Inflammatory macrophage (primary cell): Measurements from ENCODE around the gene PRPH.
"Not testable (repeated sequence)": the region's sequence is repeated elsewhere in the genome, so short reads cannot be mapped to it uniquely, and the experiment has no call there.

Source experiments
- DNase-seq, 2 donors: peaks; one replicate each; pipeline ENCODE4 v3.0.0-alpha.2; 2020 to 2022

The PRPH gene

DNA sequence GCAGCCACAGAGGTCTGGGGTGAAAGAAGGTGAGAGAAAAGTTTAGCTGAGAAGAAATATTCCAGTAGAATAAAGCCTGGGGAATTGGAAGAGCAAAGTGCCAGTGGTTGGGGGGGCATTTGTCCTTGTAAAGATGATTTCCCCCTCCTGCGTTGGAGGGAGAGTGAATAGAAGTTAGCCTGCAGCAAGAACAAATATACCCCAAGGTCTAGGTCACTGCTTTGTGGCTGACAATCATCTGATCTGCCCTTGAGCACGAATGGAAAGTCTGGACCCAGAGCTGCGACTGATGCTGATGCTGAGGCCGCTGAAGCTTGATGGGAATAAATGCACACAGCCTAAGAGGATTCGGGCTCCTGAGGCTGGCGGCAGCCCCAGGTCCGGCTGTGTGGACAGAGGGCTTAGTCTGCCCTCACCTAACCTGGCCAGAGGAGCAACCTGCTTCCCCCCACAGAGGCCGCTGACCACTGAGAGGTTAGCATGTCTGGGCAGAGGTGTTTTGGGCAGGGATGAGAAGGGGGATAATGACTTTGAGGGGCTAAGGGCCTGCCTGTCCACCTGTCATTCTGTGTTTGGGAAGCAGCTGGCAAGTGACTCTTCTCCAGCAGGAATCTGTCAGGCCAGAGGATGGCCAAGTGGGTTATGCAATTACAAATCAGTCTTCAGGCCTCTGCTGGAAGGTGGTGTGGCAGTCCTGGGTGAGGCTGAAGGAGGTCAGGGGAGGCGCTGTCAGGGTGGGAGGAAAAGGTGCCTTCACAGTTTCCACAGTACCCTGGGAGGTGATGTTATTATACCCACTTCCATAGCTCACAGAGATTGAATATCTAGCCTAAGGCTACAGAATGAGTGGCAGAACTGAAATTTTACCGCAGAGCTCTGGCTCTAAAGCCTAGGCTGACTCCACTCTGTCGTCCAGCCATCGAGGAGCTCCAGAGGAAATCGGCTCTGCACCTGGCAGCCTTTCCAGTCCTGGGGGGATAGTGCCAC is 18.4 kb upstream of the PRPH start:
- no peak for DNase-seq

DNA sequence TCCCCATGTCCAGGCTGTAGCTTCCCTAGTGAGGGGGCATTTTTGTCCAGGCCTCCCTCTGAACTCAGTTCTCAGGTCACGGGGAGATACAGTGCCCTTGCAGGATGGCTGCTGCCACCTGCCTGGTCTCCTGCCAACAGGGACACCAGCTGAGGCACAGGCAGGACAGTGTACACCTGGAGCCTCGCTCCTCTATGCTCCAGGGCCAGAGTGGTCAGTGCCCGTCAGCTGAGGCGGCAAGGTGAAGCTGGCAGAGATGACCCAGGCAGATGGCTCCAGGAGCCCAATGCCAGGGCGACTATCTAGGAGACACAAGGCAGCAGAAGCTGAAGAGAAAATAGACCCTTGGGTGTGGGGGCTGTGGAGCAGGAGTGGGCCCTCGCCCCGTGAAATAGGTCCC is 17.5 kb upstream of the PRPH start:
- no peak for DNase-seq

DNA sequence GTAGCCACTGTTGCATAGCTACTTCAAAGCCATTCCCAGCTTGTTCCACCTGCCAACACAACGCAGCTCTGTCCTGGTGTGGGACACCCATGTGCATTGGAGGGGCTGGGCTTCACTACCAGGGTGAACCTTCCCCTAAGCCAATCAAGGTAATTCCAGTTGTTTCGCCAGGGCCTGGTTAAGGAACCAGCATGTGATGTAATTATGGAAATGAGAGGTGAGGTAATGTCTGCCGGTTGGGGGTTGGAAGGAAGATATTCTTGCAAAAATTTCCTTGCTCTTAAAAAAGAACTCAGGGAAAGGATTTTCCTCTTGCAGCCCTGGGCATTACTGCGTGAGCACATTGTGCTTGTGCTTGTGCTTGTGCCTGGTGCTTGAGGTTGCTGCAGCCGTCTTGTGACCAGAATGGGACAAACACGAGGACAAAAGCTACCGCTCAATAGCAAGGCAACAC is 15.2 kb upstream of the PRPH start:
- peak; percentile 80 to 86 for DNase-seq

DNA sequence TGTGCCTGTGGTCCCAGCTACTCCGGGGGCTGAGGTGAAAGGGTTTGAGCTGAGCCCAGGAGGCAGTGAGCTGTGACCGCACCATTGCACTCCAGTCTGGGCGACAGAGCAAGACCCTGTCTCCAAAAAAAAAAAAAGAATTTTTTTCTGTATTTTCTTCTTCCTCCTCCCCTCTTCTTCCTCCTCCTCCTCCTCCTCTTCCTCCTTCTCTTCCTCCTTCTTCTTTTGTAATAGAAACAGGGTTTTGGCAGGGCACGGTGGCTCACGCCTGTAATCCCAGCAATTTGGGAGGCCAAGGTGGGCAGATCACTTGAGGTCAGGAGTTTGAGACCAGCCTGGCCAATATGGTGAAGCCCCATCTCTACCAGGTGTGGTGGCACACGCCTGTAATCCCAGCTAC is 14.4 kb upstream of the PRPH start:
- DNase-seq = not testable (repeated sequence)

DNA sequence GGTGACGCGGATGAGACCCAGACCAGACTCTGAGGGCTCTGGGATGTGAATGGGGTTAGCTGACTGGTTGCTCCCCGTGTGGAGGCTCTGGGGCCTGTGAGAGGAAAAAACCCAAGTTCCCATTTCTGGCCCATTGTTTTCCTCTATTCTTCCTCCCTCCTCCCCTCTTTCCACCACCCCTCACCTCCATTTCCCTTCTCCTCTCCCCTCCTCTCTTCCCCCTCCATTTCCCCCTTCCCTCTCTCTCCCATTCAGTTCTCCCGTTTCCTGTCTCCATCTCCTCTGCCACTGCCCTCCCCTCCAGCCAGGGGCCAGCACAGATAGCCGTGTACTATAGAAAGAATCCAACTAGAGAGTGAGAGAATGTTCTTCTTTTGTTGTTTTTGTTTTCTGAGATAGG is 12.6 kb upstream of the PRPH start:
- no peak for DNase-seq

DNA sequence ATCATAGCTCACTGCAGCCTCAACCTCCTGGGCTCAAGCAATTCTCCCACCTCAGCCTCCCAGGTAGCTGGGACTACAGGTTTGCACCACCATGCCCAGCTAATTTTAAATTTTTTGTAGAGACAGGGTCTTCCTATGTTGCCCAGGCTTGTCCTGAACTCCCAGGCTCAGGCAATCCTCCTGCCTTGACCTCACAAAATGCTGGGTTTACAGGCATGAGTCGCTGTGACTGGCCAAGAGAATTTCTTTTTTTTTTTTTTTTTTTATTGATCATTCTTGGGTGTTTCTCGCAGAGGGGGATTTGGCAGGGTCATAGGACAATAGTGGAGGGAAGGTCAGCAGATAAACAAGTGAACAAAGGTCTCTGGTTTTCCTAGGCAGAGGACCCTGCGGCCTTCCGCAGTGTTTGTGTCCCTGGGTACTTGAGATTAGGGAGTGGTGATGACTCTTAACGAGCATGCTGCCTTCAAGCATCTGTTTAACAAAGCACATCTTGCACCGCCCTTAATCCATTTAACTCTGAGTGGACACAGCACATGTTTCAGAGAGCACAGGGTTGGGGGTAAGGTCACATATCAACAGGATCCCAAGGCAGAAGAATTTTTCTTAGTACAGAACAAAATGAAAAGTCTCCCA is 12.1 kb upstream of the PRPH start:
- DNase-seq = not testable (repeated sequence)

DNA sequence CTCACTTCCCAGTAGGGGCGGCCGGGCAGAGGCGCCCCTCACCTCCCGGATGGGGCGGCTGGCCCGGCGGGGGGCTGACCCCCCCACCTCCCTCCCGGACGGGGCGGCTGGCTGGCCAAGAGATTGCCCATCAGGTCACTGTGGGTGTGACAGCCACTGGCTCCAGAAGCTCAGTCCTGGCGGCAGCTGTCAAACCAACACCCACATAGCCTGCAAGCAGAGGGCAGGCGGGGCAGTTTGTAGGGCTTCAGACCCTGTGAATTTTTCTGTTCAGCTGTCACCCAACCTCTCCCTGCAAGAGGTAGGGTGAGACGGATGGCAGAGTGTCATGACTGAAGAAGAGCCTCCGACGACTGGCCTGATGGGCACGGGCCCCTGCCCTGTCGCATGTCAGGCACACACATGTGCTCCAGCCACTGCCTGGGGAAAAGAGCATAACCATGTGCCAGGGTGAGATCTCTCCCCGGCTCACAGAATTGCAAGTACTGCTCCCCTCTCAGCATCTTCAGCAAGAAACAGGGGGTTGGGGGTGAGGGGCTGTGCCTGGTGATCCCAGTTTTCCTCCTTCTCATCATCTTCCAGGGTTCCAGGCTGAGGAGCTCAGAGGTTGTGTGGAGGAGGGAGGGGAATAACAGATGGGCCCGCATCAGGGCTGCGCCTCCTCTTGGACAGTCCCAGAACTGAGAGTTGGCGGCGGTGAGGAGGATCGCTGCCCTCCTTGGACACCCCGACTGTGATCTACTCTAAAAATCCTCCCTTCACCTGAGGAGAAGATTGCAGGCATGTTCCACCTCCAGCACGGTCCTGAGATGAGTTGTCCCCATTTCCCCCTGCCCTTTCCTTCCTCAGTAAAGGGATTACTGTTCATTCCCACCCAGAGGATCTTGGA is 11.2 kb upstream of the PRPH start:
- no peak for DNase-seq

DNA sequence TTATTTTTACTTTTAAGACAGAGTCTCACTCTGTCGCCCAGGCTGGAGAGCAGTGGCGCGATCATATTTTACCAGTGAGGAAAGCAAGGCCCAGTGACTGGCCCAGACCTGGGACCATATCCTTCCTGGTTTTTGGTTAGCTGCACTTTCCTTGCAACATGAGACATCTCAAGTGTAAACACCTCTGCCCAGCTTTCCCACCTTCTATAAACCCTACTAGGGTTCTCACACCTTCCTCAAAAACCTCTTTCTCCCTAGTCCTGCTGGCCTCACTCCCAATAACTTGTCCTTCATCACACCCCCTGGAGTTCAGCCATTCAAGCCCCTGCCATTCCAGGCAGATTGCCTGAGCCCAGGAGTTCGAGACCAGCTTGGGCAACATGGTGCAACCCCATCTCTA is 10.3 kb upstream of the PRPH start:
- DNase-seq = no peak

DNA sequence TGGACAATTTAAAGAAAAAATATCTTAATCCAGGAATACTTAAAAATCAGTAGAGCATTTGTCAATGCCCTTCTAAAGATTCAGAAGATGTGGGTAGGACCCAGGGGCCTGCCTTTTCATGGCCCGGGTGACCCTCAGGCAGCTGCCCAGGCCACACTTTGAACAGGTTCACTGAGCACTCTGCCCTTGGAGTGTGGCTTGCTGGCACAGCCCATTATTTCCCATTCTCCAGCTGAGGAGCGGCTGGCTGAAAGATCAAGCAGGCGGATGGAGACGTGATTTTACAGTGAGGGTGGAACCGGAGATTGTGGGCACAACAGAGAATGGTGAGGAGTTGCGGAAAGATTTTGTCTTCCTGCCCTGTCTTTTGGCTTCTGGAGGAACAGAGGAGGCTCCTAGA is 7.1 kb upstream of the PRPH start:
- no peak for DNase-seq

DNA sequence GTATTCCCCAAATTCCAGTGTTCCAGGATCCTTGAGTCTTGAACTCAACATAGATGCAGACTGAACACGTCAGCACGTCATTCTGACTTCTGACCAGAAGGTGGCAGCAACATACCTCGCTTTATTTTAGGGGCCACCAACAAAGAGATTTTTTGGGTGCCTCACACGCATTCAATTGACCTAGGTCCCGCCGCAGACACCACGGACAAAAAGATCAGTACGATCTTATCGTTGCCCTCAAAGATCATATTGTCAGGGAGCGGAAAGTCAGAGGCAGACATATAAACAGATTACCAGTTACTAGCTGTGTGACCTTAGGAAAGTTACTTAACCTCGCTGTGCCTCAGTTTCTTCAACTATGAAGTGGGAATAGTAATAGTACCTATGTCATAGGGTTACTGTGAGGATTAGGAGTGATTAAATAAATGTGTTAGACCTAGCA is 6.5 kb upstream of the PRPH start:
- DNase-seq = peak; percentile 63 to 71

DNA sequence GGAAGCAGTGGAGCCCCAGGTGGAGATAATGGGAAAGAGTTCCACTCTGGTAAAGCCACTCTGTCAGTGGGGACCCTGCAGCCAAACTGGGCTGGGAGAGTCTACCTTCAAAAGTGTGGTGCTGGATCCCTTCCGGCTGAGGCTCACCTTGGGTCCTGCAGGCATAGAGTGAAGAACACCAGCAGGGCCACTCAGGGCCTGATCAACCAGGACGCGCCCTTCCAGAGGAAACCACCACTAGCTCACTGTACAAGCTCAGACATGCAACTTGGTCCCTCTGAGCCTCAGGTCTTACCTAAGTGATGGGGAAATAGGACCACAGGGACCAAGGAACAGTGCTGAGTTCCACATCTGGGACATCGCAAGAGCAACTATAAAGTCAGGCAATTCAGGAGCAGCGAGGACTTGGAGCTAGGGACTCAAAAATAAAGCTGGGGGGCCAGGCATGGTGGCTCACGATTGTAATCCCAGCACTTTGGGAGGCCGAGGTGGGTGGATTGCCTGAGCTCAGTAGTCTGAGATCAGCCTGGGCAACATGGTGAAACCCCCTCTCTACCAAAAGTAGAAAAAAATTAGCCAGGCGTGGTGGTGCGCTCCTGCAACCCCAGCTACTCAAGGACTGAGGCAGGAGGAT is 5.9 kb upstream of the PRPH start:
- no peak for DNase-seq

DNA sequence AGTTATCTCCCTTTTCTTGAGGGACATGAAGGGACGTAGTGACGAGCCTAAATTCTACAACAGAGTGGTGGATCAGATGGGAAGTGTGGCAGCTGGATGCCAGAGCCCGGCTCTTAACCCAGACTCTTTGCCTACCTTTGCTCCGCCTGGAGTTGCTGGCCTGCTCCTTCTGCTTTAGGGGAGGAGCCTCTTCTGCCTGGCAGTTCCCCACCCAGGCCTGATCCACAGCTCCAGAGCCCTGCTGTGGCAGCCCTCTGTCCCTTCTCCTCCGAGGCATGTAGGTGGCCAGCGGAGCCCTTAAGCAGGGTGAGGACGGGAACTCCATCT is 2.3 kb upstream of the PRPH start:
- DNase-seq = no peak

DNA sequence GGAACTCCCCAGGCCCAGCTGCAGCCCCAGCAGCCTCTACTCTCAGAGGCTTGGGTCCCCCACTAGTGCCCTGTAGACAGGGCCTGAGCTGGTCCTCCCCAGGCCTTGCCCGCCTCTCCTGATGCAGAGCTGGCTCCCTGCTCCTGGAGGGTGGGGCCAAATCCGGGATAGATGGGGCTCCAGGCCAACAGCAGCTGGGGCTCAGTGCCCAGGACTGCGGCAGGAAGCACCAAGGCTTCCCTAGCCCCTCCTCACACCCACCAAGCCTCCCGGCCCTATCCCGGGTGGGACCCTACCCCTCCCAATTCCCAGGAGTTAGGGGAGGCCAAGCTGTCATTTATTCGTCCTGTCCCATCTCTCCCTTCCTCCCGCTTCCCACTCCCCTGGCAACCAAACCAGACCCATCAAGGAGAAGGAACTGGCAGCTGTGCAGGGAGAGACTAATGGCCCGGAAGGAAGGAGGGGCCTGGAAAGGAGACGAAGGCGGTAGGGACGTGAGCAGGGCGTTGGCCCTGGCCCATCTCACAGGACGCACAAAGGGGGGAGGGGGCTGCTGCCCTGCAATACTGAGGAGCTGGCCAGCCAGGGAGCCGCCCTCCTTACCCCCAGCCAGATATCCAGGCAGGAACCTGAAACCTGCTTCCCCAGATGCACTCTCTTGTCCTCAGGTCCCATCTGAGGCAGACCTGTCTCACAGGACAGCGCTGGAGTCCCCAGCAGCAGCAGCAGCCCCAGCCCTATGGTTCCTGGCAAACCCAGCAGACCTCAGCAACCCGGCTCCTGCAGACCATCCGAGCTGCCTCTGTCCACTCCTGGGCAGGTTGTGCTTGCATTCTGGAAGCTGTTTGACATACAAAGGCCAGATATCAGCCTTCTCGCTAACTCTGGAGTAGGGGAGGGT is 1.6 kb upstream of the PRPH start:
- no peak for DNase-seq

DNA sequence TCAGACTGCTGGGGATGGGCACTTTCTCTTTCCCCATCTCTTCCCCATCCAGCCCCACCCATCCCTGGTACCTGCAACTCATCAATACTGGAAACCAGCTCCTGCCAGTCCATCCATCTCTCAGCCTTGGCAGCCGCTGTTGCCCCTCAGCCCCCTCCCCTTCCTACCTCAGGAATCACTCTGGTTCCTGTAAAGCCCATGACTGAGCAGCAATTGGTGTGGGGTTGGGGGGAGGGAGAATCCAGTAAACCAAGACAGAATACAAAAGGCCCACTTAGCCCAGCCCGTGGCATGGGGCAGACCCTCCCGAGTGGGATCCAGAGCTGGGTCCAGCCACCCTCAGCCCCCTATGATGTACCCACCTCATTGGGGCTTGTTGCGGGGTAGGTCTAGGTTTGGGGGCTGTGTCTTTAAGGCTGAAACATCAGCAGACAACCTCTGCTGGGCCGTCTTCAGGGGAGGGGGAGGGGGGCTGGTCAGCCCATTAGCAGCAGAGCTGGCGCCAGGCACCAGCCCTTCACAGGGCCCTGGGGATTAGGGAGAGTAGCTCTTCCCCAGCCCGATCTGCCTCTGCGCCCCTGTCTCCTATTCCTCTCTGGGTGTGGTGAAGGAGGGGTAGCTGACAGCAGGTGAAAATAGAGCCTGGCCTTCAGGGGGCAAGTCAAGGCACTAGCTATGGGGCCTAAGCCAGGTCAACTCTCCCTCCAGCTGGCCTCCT is 702 bp upstream of the PRPH start:
- DNase-seq = no peak

DNA sequence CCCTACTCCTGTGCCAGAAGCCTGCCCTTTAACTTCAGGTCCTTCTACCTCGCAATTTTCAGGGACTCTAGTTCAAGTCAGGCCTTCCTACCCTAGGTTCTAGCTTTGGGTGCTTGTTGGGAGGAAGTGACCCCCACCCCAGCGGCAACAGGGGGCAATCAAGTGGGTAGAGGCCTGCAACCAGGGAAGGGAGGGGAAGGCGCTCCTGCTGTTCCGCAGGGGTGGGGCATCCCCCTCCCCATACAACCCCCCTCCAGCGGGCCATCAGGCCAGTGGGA is 204 bp upstream of the PRPH start:
- no peak for DNase-seq

DNA sequence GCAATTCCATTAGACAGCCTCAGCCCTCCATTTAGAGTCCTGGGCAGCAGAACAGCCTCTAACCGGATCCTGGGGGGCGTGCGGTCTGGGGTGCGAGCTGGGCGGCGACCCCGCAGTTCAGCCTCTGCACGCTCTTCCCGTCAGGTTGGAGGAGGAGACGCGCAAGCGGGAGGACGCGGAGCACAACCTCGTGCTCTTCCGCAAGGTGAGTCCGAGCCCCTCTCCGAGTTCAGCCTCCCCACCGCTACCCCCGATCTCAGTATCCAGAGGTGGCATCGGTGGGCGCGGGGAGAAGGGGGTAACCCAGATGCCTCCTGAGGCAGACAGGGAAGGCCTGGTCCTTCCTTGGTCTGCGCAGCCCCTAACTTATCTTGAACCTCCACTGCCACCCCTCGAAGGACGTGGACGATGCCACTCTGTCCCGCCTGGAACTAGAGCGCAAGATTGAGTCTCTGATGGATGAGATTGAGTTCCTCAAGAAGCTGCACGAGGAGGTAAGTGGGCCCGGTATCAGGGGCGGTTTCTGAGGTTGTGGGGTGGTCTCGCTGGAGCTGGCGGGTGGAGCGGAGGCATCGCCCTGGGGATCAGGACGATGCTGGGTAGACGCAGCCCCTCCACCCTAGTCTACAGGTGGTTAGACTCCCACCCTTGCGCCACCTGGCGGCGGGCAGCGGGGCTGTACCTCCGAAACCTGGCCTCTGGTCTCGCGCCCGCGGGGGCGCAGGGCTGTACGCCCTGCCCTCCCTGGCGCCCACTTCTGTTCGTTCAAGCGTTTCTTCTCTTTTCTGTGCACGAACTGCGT is 1.3 kb downstream of the PRPH start:
- peak; percentile 25 to 30 for DNase-seq

DNA sequence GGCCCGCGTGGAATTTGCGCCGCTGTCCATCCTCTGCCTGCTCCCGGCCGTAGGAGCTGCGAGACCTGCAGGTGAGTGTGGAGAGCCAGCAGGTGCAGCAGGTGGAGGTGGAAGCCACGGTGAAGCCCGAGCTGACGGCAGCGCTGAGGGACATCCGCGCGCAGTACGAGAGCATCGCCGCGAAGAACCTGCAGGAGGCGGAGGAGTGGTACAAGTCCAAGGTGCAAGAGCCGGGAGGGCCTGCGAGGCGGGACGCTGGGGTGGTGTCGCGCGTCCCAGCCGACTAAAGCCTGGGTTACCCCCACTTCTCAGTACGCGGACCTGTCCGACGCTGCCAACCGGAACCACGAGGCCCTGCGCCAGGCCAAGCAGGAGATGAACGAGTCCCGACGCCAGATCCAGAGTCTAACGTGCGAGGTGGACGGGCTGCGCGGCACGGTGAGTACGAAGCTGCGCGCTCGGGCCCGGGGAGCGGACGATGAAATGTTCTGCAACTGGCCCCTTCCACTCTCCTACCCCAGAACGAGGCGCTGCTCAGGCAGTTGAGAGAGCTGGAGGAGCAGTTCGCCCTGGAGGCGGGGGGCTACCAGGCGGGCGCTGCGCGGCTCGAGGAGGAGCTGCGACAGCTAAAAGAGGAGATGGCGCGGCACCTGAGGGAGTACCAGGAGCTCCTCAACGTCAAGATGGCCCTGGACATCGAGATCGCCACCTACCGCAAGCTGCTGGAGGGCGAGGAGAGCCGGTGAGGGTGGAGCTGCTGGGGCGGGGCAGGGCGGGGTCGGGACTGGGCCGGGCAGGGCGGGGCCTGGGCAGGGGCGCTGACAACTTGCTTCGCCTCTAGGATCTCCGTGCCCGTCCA is 2.1 kb downstream of the PRPH start:
- peak; percentile 26 to 55 for DNase-seq

DNA sequence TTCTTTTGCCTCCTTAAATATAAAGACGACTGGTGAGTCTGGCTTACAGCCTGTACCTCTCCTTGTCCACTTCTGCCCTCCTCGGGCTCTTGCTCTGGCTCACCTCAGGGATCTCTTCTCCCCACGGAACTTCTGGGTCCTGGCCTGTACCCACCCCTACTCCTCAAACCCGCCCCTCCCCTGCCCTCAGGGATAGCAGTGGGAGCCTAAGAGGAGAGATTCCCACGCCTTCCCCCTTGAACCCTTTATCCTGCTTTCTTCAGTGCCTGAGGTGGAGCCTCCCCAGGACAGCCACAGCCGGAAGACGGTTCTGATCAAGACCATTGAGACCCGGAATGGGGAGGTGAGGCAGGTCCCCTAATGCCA is 2.7 kb downstream of the PRPH start:
- no peak for DNase-seq

DNA sequence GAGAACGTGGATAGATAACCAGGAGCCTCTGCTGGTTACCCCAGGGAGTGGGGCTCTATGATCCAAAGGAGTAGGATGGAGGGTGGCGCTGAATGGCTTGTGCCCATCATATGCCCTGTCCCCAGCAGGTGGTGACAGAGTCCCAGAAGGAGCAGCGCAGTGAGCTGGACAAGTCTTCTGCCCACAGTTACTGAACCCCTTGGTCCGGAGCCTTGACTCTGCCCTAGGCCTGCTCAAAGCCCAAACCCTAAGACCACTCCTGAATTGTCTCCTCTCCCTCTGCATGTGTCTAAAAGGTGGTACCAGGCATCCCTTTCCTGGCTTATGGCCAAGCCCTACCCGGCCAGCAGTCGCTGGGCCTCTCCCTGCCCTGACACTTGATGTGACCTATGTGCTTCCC is 3.2 kb downstream of the PRPH start:
- peak in 1 of 2 donors; percentile 36 for DNase-seq
